HG03432 (cell line): ENCODE results near the gene MYOF.
"Not testable (repeated sequence)": the region's sequence is repeated elsewhere in the genome, so short reads cannot be mapped to it uniquely, and the experiment has no call there.

Experiments used
- ATAC-seq: cut with Tn5 transposase; IDR thresholded peaks from one replicate; pipeline ENCODE4 v1.9.1; 2021; ENCODE audit warnings: mild to moderate bottlenecking, moderate library complexity; ENCODE audit not compliant: unreplicated experiment

MYOF gene

DNA sequence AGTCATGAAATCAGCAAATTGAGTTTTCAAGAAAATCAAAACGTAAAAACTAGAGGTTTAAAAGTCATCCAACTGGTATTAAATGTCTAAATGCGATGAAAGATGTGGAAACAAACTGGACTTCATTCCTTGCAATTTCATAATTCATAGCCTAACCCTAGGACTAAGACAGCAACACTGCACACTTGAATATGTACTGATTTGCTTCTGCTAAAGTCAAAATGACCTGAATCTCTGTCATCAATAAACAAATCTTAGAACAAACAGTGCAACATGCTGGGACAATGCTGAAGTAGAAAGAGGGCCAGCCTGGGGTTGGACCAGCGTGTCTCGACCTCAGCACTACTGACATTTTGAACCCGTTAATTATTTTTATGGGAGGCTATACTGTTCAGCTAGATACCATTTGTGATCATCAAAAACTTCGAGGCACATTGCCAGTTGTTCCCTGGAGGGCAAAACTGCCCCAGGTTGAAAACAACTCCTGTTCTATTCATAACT lies 47.1 kb downstream of the MYOF start:
- ATAC-seq, result no peak

DNA sequence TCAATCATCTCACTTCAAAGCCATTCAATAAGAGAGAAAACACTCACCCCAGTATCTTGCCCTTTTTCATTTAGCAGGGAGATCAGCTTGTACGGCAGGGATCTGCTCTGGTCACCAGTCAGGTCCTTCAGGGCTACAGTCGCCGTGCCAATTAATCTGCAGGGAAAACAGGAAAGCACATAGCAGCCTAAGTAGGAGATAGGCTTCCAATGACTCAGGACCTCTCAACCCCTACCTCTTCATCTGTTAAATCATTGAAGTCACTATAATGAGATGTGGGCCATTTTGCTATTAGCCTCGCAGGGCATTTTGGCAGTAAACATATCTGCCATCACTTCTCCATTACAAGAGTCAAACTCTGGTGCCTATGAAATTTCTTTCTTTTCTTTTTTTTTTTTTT lies 50.8 kb downstream of the MYOF start:
- no peak for ATAC-seq

DNA sequence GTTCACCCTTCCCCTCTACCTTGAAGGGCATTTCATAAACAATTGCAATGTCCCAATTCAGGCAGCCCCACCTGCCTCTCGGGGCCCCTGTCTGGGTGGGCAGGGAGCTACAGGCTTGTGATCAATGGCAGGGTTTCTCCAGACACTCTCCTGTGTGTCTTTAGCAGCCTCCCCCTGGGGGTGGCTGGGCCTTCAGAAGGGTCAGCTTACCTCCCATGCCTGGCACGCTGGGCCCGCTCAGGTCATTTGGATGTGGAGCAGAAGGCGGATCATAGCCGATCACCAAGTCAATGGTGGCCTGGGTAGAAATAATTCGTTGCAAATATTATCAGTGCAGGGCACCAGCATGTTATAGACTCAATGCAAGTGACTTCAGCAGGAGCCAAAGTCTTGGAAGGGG lies 56.3 kb downstream of the MYOF start:
- no peak for ATAC-seq

DNA sequence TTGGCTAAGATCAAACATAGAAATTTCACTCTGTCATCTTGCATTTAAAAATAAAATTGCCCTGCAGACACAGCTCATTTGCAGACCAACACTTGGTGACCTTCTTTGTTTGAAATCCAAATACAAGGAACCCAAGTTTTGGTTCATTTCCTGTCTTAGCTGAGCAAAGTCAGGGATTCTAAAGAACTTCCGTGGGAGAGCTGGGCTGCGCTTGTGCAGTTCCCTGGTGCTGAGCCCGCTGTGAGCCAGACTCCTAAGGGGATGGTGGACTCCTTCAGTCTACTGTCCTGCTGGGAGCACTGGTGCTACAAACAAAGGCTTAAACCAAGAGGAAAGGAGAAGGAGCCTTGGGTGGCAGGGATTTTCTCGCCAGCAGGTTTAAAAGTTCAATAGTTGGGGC lies 60.0 kb downstream of the MYOF start:
- ATAC-seq, result no peak

DNA sequence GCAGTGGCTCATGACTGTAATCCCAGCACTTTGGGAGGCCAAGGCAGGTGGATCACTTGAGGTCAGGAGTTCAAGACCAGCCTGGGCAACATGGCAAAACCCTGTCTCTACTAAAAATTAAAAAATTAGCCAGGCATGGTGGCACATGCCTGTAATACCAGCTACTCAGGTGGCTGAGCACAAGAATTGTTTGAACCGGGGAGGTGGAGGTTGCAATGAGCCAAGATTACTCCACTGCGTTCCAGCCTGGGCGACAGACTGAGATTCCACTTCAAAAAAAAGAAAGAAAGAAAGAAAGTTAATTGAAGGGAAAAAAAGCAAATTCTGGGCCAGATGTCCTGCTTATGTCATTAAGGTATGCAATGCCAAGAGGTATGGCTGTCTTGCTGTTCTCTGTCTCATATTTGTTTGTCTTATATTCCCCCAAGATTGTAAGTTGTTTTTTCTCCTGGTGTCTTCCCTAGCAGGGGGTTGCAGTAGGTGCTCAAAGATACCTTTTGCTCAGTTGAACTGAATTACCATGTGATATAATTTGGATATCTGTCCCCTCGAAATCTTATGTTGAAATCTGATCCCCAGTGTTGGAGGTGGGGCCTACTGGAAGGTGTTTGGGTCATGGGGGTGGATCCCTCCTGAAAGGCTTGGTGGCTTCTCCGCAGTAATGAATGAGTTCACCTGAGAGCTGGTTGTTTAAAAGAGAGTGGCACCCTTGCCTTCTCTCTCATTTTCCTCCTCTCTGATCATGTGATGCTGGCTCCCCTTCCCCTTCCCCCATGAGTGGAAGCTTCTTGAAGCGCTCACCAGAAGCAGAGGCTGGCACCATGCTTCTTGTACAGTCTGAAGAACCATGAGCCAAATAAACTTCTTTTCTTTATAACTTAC lies 60.9 kb downstream of the MYOF start:
- no peak for ATAC-seq

DNA sequence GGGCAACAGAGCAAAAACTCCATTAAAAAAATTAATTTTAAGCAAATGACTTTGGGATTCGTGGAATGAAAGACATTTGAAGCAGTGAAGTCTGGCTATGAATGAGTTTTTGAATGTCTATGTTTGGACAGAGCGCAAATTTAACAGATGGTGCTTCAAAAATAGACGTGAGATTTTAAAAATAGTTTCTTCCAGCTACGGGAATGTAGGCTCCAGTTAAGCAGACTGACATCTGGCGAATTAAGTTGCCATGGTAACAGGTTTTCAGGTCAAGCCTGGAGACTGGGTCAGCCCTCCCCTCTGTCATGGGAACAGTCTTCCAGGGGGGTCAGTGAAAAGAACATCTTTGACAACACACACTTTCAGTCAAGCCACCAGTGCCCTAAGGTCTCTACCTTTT lies 62.0 kb downstream of the MYOF start:
- ATAC-seq, result no peak

DNA sequence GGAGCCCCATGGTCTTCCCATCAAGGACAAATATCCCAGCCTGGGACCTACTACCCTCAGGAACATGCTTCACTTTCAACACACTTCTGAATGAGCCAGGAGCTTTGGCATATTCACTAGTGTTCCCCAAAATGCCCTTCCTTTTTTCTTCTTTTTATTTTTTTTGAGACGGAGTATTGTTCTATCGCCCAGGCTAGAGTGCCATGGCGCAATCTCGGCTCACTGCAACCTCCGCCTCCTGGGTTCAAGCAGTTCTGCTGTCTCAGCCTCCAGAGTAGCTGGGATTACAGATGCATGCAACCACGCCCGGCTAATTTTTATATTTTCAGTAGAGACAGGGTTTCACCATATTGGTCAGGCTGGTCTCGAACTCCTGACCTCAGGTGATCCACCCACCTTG lies 63.1 kb downstream of the MYOF start:
- not testable (repeated sequence) for ATAC-seq

DNA sequence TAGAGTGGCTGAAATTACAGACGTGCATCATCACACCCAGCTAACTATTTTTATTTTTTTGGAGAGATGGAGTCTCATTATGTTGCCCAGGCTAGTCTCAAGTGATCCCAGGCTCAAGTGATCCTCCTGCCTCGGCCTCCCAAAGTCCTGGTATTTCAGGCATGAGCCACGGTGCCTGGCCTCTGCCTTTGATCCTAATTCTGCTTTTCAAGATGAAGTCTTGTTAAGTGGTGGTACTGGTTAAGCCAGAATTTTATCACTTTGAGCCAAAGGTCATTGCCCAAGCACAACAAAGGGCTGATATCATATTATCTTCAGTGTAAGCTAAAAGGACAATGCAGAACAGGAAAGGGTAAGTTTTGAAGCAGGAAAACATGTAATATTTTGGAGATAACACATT lies 64.2 kb downstream of the MYOF start:
- no peak for ATAC-seq

DNA sequence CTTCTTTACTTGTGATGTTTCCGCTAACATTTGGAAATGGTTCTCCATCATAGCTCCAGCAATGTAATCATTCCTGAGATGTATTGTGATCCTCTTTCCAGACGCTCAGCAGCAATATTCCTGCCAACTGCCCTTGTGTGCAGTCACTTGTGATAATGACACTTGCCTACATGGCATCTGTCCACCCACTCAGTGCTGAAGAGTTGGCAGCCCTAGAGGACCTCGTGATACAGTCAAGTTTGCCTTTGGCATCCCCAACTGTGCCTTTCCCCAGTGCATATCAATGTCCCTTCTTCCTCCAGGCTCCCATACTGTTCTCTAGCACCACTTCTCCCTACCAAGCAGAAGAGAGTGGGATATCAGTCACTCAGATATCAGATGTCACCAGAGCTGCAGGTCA lies 64.9 kb downstream of the MYOF start:
- no peak for ATAC-seq

DNA sequence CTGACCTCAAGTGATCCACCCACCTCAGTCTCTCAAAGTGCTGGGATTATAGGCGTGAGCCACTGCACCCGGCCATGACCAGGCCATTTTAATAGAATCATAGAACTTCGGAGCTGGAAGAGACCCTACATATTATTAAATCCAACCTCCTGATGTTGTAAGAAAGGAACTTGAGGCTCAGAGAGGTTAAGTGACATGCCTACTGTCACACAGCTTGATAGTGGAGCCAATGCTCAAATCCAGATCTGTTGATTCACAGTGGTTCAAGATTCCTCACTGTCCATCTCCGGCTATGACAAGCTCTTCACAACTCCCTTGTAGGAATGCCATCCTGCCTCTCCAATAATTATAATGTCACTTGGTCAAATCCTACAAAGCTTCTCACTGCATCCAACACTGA lies 65.3 kb downstream of the MYOF start:
- no peak for ATAC-seq

DNA sequence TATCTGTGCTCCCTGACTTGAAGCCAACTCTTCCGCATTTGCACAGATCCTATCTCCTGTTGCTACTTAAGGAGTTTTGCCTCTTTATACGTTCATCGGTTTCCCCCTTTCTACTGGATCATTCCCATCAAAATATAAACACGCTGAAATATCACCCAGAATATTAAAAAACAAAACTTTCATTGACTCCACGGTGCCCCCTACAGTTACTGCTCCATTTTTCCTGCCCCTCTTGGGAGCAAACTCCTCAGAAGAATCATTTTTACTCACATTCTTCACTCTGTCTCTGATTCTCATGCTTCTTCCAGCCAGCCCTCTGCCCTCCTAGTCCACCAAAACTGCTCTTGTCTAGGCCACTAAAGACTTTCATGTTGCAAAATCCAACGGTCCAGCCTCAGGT lies 66.4 kb downstream of the MYOF start:
- ATAC-seq, result no peak

DNA sequence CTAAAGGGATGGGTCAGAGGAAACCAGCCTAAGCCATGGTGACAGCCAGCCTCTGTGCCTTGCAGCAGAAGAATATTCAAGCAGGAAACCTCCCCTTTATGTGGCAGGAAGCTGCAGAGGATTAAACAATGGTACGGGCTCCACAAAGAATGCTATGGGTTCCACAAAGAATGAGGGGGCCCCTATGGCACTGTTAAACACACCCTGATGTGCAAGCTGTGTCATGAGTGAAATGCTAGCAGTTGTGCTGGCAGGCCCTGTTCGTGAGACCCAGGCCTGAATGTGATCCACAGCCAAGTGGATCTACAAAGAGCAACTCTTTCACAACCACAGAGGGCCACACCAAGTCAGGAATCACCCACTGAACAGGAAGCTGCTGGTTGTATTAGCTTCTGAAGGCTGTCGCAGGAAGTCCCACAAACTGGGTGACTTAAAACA lies 68.9 kb downstream of the MYOF start:
- no peak for ATAC-seq

DNA sequence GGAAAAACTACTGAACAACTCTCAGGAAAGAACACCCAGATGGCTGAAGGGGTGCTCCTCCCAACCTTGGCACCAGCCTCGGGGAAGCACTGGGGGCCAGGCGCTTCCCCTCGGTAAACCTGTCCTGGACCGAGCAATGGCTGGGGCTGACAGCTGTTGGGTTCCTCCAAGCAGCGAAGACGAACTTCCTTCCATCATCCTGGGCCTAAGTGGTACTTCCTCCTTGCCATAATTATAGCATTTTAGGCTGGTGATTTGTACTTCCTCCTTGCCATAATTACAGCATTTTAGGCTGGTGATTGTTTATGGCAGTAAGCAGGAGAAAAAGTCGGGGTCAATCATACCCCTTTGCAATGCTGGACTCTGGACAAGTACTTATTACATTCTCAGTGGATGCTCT lies 69.3 kb downstream of the MYOF start:
- no peak for ATAC-seq

DNA sequence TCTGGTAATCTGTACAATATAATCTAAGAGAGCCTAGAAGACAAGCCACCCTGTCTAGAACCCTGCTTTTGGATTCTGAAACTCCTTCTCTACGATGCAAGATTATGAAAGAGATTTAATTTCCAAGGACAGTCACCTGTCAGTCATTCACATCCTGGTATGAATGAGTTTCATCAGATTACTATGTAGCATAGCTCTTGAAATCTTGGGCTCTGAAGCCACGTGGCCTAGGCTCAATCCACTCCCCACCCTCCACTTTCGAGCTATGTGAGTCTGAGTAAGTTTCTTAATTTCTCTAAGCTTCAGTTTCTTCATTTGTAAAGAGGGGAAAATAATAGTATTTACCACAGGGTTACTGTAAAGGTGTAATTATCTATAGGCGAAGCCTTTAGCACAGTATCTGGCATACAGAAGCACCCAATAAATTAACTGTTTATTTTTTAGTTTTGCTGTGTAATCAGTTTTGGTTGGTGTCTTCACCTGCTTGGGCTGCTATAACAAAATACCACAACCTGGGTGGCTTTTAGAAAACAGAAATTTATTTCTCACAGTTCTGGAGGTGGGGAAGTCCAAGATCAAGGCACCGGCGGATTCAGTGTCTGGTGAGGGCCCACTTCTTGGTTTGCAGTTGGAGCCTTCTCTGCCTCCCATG lies 71.3 kb downstream of the MYOF start:
- ATAC-seq, result no peak

DNA sequence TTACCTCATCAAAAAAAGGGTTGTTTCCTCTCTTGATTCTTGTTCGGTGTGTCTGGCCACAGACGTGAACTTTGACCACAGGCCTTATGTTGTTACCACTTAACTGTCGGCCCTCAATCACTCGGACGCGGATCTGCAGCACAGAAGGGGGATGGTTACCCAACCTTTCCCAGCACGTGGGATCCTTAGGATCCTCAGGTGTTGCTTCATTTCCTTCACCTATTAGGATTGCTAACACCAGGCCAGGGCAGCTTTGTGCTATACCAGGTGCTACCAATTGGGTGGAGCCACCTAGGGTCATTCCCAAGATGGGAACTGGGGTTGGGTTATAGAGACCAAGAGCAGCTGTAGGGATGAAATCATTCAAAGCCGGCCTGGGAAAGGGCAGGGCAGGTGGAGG lies 73.4 kb downstream of the MYOF start:
- no peak for ATAC-seq

DNA sequence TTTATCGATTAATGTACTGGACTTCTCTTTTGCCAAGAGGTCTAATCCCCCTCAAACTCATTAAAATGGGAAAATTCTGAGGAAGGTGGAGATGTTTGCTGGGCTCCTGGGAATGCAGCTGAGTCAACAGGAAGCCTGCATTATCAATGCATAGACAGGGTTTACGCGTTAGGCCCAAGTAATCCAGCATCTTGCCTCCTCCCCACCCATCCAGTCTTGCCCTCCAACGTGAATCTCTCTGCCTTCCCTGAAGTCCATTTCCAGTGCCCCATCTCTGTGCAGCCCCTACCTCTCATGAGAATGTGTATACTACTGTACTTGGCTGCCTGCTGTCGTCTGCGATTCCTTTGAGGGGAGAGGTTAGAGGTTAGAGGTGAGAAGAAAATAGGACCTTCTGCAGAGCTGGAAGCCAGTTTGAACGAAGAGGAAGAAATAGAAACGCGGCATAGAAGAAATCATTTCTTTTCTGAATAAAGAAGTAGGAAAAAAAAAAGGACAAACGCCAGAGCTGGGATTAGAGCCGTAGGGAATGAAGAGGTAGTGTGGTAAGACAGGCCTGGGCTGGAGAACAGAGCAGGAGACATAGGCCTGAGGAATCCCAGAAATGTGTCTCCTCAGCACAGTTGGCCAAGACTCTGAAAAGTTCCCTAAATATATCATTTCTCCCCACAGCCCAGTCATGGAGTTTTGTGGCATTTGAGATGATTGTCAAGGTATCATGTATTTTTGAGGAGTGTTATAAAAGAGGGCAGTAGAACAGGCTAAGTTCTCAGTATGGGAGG lies 75.6 kb downstream of the MYOF start:
- ATAC-seq, result no peak

DNA sequence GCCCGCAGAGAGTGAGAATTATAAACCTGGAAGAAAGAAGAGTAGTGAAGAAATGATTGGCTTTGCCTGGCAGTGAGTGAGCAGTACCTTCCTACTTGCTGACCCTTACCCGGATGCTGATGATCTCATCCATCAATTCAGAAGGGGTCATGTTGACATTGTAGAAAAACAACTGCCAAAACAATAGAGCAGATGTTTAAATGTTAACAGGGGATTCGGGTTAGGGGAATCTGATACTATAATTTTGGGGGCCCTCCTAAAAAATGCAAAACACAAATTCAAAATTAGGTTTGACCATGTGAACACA lies 78.1 kb downstream of the MYOF start:
- no peak for ATAC-seq

DNA sequence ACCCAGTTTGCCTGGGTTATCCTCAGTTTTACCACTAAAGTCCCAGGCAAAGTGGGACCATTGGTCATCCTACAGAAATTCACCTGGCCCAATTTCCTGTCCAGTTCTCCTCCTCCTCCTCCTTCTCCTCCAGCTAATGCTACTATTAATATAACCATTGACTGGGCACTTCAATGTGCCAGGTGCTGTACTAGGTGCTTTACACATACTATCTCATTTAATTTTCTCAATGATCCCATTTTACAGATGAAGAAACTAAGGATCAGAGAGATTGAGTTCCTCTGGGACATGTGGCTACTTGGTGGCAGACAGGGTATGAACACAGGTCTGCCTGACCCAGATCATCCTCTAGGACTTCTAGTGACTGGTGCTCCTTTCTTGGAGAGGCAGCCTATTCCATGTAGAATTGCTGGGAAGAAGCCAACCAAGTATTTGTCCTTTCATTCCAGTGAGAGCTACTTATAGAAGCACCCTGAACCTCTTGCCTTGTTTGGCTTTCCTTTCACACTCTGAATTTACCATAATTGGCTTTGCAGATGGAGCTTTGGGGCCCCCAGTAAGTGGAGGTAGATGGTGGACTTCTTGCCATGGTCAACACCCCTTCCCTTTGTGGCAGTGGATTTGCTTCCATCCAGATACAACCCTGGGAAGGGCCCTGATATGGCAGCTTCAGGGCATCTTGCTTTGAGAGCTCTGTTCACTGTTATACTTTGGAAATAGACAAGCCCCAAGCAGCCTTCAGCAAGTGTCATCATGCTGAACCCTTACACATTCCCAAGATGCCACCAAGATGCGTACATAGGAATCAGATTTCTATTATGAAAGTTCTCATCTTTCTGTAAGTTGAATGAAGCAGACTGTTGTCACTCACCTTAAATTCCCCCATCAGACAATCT lies 78.7 kb downstream of the MYOF start:
- ATAC-seq, result no peak

DNA sequence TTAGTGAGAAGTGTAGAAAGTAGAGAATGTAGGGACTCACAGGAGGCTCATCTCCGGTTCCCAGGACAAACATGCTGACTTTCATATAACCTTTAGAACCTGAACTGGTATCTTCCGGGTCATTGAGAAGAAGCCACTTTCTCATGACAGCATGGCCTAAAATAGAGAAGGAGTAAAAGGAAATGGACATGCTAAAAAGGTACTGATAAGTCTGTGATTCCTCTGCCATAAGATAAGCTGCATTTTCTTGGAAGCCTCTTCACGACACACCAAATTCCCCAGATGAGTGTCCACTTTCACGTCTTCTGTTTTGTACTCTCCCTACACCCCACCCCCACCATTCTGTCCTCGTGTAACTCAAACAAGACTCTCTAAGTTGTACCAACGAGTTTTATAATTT lies 79.9 kb downstream of the MYOF start:
- ATAC-seq, result no peak

DNA sequence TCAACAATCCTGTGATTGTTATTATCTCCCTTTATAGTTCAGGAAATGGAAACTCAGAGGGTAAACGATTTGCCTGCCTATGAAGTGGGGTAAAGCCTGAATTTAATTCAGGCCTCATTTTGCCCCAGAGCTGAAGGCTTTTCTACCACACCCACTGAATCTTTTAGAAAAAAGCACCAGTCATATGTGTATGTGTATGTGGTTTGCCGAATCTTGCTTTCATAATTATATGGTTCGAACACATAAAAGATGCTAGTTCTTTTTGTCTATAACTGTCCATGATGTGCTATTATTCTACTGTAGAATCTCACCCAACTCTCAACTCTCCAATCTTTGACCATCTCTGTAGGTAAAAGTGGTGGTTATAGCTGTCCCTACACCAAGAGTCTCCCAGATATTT lies 83.6 kb downstream of the MYOF start:
- no peak for ATAC-seq

DNA sequence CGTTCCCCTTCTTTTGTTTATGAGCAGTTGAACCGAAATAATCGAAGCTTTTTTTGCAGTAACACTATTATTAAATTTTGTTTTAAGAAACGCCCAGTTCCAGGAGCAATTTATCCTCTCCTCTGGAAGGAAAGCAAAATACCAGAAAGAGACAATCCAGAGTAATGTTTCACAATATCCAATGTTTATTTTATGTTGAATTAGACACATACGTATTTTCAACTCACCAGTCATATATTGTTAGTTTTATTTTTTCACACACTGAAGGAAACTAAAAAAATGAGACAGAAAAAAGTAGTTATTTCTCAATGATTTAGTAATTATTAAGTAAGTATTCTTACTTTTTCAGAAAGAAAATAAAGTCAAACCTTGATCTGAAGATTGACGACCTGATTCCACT lies 85.1 kb downstream of the MYOF start:
- no peak for ATAC-seq
